H1 (cell line): Measurements from ENCODE around the gene CDHR2. TPM values are rescaled to one million over a fixed set of nuclear protein-coding genes. Genes with fewer than 3 reads are reported as not detected.

Source experiments
- CBX5 ChIP-seq: fragments of 300-800, 300-1000 bp; sonication (generic); IDR thresholded peaks from 2 replicates; pipeline ENCODE4 v1.7.1; 2016; ENCODE audit warnings: antibody characterized with exemption, low read length, low read depth
- HDAC2 ChIP-seq, 2 experiments: fragments of 300-600 bp in 1 of 2; sonication (generic) in 1 of 2; IDR thresholded peaks; 2 replicates each; pipeline ENCODE4 v1.6.1; 2011 to 2012; ENCODE audit warnings: low read depth in 2 of 2, low read length in 2 of 2, mild to moderate bottlenecking in 2 of 2, moderate library complexity in 2 of 2, borderline replicate concordance in 1 of 2, inconsistent platforms in 1 of 2
- JUND ChIP-seq: IDR thresholded peaks from 2 replicates; pipeline ENCODE4 v1.6.1; 2011; ENCODE audit warnings: mild to moderate bottlenecking, improper control_type of control experiment, low read length
- MAX ChIP-seq: IDR thresholded peaks from 2 replicates; pipeline ENCODE4 v1.6.1; 2012; ENCODE audit warnings: inconsistent platforms
- RNF2 ChIP-seq: fragments of 200-900, 300-1000 bp; sonication (generic); IDR thresholded peaks from 2 replicates; pipeline ENCODE4 v1.7.1; 2016; ENCODE audit warnings: borderline replicate concordance, low read depth, mild to moderate bottlenecking, antibody characterized with exemption, low read length; ENCODE audit not compliant: poor library complexity, severe bottlenecking; ENCODE audit errors: missing control alignments
- polyA plus RNA-seq, 7 experiments: library from polyadenylated mRNA; depleted of rRNA in 3 of 7; stranded (reverse) in 5 of 7; unstranded in 2 of 7; fragments of >200 nt in 5 of 7; fragments of 200-250 nt in 2 of 7; gene quantifications; 1 replicate in 5 of 7; 2 replicates in 1 of 7; 4 replicates in 1 of 7; pipeline versions ENCODE4 v1.2.1 to v1.2.3, GENCODE V29; 2011 to 2013; ENCODE audit warnings: missing spikeins in 2 of 7, mixed read lengths in 2 of 7
- total RNA-seq: library from RNA; stranded (reverse); fragmentation: NEBNext Ultra II Directional; extraction: Animal tissue kit (Norgen Biotek cat#: 25700); gene quantifications from 2 replicates; pipeline ENCODE4 v1.2.1, GENCODE V29; 2021

Gene CDHR2
- total and polyA plus RNA-seq, 2 of the 8 experiments (the other 6 are each of a cell fraction or from before 2014, with no cell fraction given) = 0.02 to 0.43 TPM

- TF ChIP-seq CBX5 (no peak), MAX (no peak), HDAC2 (IDR thresholded peaks at IDR 0.05; ENCODE audit: borderline replicate concordance in 1 of 2, low read depth in 2 of 2, low read length in 2 of 2) (no peak), RNF2 (no peak), JUND (no peak)
- TF ChIP-seq, all 59 proteins: peak for 0
Observed at GRCh38 chr5:176603091-176603490, 53.9 kb downstream of the CDHR2 start (continued).
